Immature natural killer cell (primary cell): ENCODE results near the gene CAPN3. TPM values are rescaled to one million over a fixed set of nuclear protein-coding genes. Genes with fewer than 3 reads are reported as not detected.

Experiments
- DNase-seq, 3 donors: peaks; one replicate each; pipeline ENCODE4 v3.0.0; 2022; ENCODE audit warnings: mixed read lengths in 1 of 3
- H3K27ac Mint-ChIP-seq, 6 donors: one replicate each; pipeline ENCODE4 v1.8.0; 2020; ENCODE audit warnings: mixed read lengths in 6 of 6, mild to moderate bottlenecking in 5 of 6, inconsistent platforms in 4 of 6, moderate library complexity in 3 of 6
- H3K27me3 Mint-ChIP-seq, 3 donors: one replicate each; pipeline ENCODE4 v1.8.0; 2020 to 2021; ENCODE audit warnings: low read depth in 3 of 3, mild to moderate bottlenecking in 3 of 3, mixed read lengths in 3 of 3, moderate library complexity in 3 of 3, inconsistent platforms in 1 of 3
- H3K36me3 Mint-ChIP-seq, 3 donors: one replicate each; pipeline ENCODE4 v1.8.0; 2020; ENCODE audit warnings: mixed read lengths in 3 of 3, inconsistent platforms in 2 of 3, mild to moderate bottlenecking in 2 of 3
- H3K4me1 Mint-ChIP-seq, 2 donors: one replicate each; pipeline ENCODE4 v1.8.0; 2020; ENCODE audit warnings: inconsistent platforms in 2 of 2, mild to moderate bottlenecking in 2 of 2, mixed read lengths in 2 of 2, moderate library complexity in 1 of 2
- H3K4me3 Mint-ChIP-seq, 5 donors: one replicate each; pipeline ENCODE4 v1.8.0; 2020; ENCODE audit warnings: mild to moderate bottlenecking in 5 of 5, mixed read lengths in 5 of 5, inconsistent platforms in 3 of 5, moderate library complexity in 3 of 5
- H3K9me3 Mint-ChIP-seq, 6 donors: one replicate each; pipeline ENCODE4 v1.8.0; 2020; ENCODE audit warnings: mild to moderate bottlenecking in 6 of 6, mixed read lengths in 6 of 6, inconsistent platforms in 4 of 6, moderate library complexity in 3 of 6
- polyA plus RNA-seq, 3 donors: library from polyadenylated mRNA; unstranded; fragments of 300-500 nt; fragmentation: Illumina TruSeq; gene quantifications; one replicate each; pipeline ENCODE4 v1.2.3, GENCODE V29; 2021

CAPN3 gene
- polyA plus RNA-seq, 3 donors from 2014 or later: 1.9 to 2.3 TPM; not detected in 1

GRCh38 chr15:42387603-42388002 lies 28.3 kb downstream of the CAPN3 start:
- Mint-ChIP-seq H3K9me3 (no peaks in the 10 kb centered on the region), H3K4me3 (peak overlapping the region in 1 of 5 donors; percentile 31), H3K4me1 (peaks cover 8 to 15% of the 10 kb centered on the region in 2 donors), H3K27me3 (no peaks in the 10 kb centered on the region), H3K27ac (peak overlapping the region in 4 of 6 donors; percentile 18 to 74 (median 33)), H3K36me3 (no peaks in the 10 kb centered on the region)
- DNase-seq: peak; percentile 13 to 43 (median 40)

DNA sequence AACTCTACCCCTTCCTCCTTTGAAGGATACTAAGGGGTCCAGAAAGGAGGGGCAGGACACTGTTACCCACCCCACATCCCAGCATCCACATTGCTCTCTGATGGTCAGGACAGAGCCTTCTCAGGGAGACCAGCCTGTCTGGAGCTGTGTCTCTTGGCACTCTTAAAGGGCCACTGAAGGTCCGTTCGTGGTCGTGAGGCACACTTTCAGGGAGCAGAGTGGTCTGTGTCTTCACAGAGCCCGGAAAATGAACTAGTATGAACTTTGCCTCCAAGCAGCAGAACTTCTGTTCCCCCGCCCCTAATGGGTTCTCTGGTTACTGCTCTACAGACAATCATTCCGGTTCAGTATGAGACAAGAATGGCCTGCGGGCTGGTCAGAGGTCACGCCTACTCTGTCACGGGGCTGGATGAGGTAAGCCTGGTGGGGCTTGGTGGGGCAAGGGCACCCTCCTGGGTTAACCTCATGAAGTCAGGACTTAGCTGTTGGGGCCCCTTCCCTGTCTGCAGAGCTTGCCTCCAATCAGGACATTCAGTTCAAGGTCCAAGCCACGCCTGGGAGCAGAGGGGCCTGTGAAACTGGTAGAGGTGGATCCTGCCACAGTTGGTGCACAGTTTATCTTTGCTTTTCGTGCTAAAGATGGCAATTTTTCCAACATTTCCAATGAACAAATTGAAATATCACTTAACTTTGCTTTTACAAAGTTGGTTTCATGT lies 33.2 kb downstream of the CAPN3 start:
- no peak for DNase-seq
- H3K4me3 Mint-ChIP-seq: no peak overlapping the region
- peaks cover 0 to 4% (median 0%) of the 10 kb centered on the region in 3 donors for H3K36me3 Mint-ChIP-seq
- H3K4me1 Mint-ChIP-seq: peaks cover 17 to 25% of the 10 kb centered on the region in 2 donors
- H3K9me3 Mint-ChIP-seq: no peaks in the 10 kb centered on the region
- H3K27me3 Mint-ChIP-seq: no peaks in the 10 kb centered on the region
- no peak overlapping the region for H3K27ac Mint-ChIP-seq

- DNase-seq: no peak
- H3K27ac Mint-ChIP-seq: no peak overlapping the region
- H3K9me3 Mint-ChIP-seq: no peaks in the 10 kb centered on the region
- peaks cover 0 to 4% (median 0%) of the 10 kb centered on the region in 3 donors for H3K36me3 Mint-ChIP-seq
- peaks cover 12 to 17% of the 10 kb centered on the region in 2 donors for H3K4me1 Mint-ChIP-seq
- H3K4me3 Mint-ChIP-seq: no peak overlapping the region
- no peaks in the 10 kb centered on the region for H3K27me3 Mint-ChIP-seq
Observed at GRCh38 chr15:42394106-42394505, 34.8 kb downstream of the CAPN3 start.

GRCh38 chr15:42395838-42396237 lies 36.5 kb downstream of the CAPN3 start:
- no peaks in the 10 kb centered on the region for H3K9me3 Mint-ChIP-seq

DNA sequence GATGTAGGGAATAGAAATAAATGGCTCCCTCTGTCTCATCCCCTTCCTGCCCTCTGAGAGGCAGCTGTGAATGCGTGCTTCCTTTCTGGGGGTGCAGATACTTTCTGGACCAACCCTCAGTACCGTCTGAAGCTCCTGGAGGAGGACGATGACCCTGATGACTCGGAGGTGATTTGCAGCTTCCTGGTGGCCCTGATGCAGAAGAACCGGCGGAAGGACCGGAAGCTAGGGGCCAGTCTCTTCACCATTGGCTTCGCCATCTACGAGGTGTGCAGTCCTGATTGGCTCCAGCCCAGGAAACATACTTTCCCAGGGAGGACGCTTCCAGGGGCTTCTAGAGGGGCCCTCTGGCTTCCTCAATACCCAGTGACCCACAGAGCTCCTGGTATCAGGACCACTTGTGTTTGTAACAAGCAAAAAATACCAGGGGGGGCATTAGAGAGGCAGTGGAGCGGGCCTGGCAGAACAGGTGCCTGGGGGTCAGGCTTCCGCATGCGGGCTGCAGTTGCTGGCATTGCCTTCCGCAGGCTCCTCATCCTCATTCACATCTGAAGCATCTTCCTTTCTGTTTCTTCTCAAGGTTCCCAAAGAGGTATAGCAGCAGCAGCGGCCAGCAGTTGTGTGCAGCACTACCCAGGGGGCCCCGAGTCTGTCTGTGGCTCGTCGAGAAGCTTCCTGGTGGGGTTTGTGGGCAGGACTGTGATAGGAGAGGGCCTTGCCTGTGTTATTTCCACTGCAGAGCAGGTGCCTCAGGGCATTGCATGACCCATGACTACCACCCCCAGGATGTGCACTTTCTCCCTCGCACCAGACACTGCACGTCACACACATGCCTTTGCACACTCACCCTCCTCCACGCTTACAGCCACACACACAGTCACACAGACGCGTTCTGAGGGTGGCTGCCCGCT lies 42.5 kb downstream of the CAPN3 start:
- Mint-ChIP-seq H3K4me3 (peak overlapping the region; percentile 70 to 85 (median 78)), H3K27me3 (peaks cover 0 to 4% (median 2%) of the 10 kb centered on the region in 3 donors), H3K9me3 (no peaks in the 10 kb centered on the region), H3K27ac (peak overlapping the region; percentile 86 to 94 (median 90)), H3K36me3 (peaks cover 0 to 4% (median 3%) of the 10 kb centered on the region in 3 donors), H3K4me1 (peaks cover 24 to 37% of the 10 kb centered on the region in 2 donors)
- peak; percentile 62 to 72 (median 68) for DNase-seq

More at GRCh38 chr15:42395838-42396237, 36.5 kb downstream of the CAPN3 start:
- no peak for DNase-seq
- Mint-ChIP-seq H3K27me3 (no peaks in the 10 kb centered on the region), H3K4me1 (peaks cover 17 to 25% of the 10 kb centered on the region in 2 donors), H3K4me3 (no peak overlapping the region), H3K27ac (no peak overlapping the region), H3K36me3 (peaks cover 0 to 4% (median 0%) of the 10 kb centered on the region in 3 donors)

- Mint-ChIP-seq H3K4me1 (peaks cover 22 to 33% of the 10 kb centered on the region in 2 donors), H3K27ac (peak overlapping the region; percentile 86 to 94 (median 90)), H3K27me3 (peaks cover 0 to 4% (median 2%) of the 10 kb centered on the region in 3 donors), H3K9me3 (no peaks in the 10 kb centered on the region), H3K4me3 (peak overlapping the region; percentile 70 to 85 (median 78)), H3K36me3 (peaks cover 0 to 4% (median 3%) of the 10 kb centered on the region in 3 donors)
- no peak for DNase-seq
Observed at GRCh38 chr15:42402455-42403205, 43.3 kb downstream of the CAPN3 start.

DNA sequence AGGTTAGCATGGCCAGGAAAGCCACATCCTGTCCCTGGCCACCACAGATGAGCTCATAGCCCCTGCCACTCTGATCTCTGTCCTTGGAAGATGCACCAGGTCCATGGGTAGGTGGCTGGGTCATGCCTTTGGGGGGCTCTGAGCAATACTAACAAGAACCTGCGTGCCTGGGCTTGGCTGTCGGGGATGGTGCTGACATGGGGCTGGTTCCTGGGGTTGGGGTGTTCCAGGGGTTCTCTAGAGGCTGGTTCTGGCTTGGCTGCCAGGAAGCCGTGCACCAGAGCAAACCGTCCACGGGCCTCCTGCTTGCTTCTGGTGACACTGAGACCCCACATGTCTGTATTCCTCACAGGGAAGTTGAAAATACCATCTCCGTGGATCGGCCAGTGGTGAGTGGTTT lies 44.1 kb downstream of the CAPN3 start:
- no peak for DNase-seq
- Mint-ChIP-seq H3K27me3 (peaks cover 0 to 4% (median 2%) of the 10 kb centered on the region in 3 donors), H3K27ac (peak overlapping the region in 3 of 6 donors; percentile 61 to 93 (median 88)), H3K36me3 (peaks cover 0 to 4% (median 3%) of the 10 kb centered on the region in 3 donors), H3K4me3 (no peak overlapping the region), H3K9me3 (no peaks in the 10 kb centered on the region), H3K4me1 (peaks cover 23 to 33% of the 10 kb centered on the region in 2 donors)

- no peak overlapping the region for H3K4me3 Mint-ChIP-seq
- H3K27ac Mint-ChIP-seq: peak overlapping the region in 1 of 6 donors; percentile 27
- DNase-seq: no peak
- H3K4me1 Mint-ChIP-seq: peaks cover 22 to 33% of the 10 kb centered on the region in 2 donors
- peaks cover 0 to 4% (median 2%) of the 10 kb centered on the region in 3 donors for H3K27me3 Mint-ChIP-seq
- H3K36me3 Mint-ChIP-seq: peaks cover 0 to 4% (median 3%) of the 10 kb centered on the region in 3 donors
- no peaks in the 10 kb centered on the region for H3K9me3 Mint-ChIP-seq
Observed at GRCh38 chr15:42404461-42405235, 45.3 kb downstream of the CAPN3 start.

- H3K4me3 Mint-ChIP-seq: no peak overlapping the region
- peaks cover 0 to 4% (median 2%) of the 10 kb centered on the region in 3 donors for H3K27me3 Mint-ChIP-seq
- H3K4me1 Mint-ChIP-seq: peaks cover 18 to 23% of the 10 kb centered on the region in 2 donors
- no peak overlapping the region for H3K27ac Mint-ChIP-seq
- peaks cover 3 to 4% (median 3%) of the 10 kb centered on the region in 3 donors for H3K36me3 Mint-ChIP-seq
- DNase-seq: no peak
- no peaks in the 10 kb centered on the region for H3K9me3 Mint-ChIP-seq
Observed at GRCh38 chr15:42405863-42406482, 46.7 kb downstream of the CAPN3 start.

DNA sequence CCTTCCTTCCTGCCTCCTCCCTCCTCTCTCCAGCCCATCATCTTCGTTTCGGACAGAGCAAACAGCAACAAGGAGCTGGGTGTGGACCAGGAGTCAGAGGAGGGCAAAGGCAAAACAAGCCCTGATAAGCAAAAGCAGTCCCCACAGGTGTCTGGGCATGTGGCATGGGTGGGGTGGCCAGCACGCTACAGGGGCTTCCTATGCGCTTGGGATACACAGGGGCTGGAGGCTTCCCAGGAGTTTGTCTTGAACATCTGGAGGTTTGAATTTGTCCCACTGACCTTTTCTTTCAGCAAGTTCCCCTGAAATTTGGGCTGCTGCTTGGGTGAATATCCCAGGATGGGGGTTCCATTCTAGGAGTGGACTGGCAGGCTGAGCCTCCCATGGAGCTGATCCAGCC lies 48.9 kb downstream of the CAPN3 start:
- no peak overlapping the region for H3K27ac Mint-ChIP-seq
- no peak for DNase-seq
- peaks cover 0 to 2% (median 0%) of the 10 kb centered on the region in 3 donors for H3K27me3 Mint-ChIP-seq
- H3K36me3 Mint-ChIP-seq: peaks cover 7 to 18% (median 8%) of the 10 kb centered on the region in 3 donors
- peaks cover 1% of the 10 kb centered on the region in 2 donors for H3K4me1 Mint-ChIP-seq
- no peak overlapping the region for H3K4me3 Mint-ChIP-seq
- H3K9me3 Mint-ChIP-seq: no peaks in the 10 kb centered on the region

DNA sequence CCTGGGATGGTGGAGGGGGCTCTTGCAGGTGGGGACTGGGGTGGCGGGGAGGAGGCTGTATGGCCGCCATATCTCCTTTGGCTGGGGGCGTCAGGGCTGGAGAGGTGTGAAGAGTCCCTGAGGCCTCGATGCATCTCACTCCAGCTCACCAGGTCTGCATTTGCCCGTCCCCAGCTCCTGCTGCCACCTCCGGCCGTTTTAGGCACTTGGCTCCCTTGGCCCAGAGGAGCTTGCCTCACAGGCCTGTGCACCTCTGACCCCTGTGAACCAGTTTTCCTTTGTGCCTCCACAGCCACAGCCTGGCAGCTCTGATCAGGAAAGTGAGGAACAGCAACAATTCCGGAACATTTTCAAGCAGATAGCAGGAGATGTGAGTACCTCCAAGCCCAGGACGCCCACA lies 49.7 kb downstream of the CAPN3 start:
- H3K36me3 Mint-ChIP-seq: peaks cover 7 to 18% (median 8%) of the 10 kb centered on the region in 3 donors
- H3K4me3 Mint-ChIP-seq: no peak overlapping the region
- H3K27me3 Mint-ChIP-seq: peaks cover 0 to 2% (median 0%) of the 10 kb centered on the region in 3 donors
- H3K9me3 Mint-ChIP-seq: no peaks in the 10 kb centered on the region
- DNase-seq: no peak
- no peak overlapping the region for H3K27ac Mint-ChIP-seq
- H3K4me1 Mint-ChIP-seq: peaks cover 0 to 1% of the 10 kb centered on the region in 2 donors

- Mint-ChIP-seq H3K9me3 (no peaks in the 10 kb centered on the region), H3K4me1 (peaks cover 0 to 1% of the 10 kb centered on the region in 2 donors), H3K4me3 (no peak overlapping the region), H3K27ac (no peak overlapping the region), H3K27me3 (no peaks in the 10 kb centered on the region), H3K36me3 (peaks cover 5 to 27% (median 5%) of the 10 kb centered on the region in 3 donors)
- DNase-seq: no peak
Observed at GRCh38 chr15:42411884-42412283, 52.6 kb downstream of the CAPN3 start.
